22Rv1 (cell line): ENCODE data around the gene BRI3BP.

Experiments used
- H3K27ac ChIP-seq: fragments of 450-650 bp; 2 replicates; pipeline ENCODE4 v1.5.1; 2017
- CTCF ChIP-seq: fragments of 450-650 bp; IDR thresholded peaks from 2 replicates; pipeline ENCODE4 v1.5.1; 2017; ENCODE audit warnings: mild to moderate bottlenecking
- ZFX ChIP-seq: fragments of 450-650 bp; IDR thresholded peaks from 2 replicates; pipeline ENCODE4 v1.6.1; 2017; ENCODE audit warnings: antibody characterized with exemption, borderline replicate concordance

The BRI3BP gene

GRCh38 chr12:125014526-125014925 is 21.1 kb downstream of the BRI3BP start:
- H3K27ac ChIP-seq, result no peak overlapping the region
- TF ChIP-seq ZFX (no peak), CTCF (no peak)

- no peak for TF ChIP-seq ZFX
- no peak for TF ChIP-seq CTCF
- no peak overlapping the region for H3K27ac ChIP-seq
Measured at GRCh38 chr12:125015680-125016310, 22.4 kb downstream of the BRI3BP start.

- H3K27ac ChIP-seq, result no peak overlapping the region
- TF ChIP-seq CTCF, result no peak
- no peak for TF ChIP-seq ZFX
Measured at GRCh38 chr12:125017801-125018200, 24.4 kb downstream of the BRI3BP start.

GRCh38 chr12:125018356-125018755 is 24.9 kb downstream of the BRI3BP start:
- no peak overlapping the region for H3K27ac ChIP-seq
- TF ChIP-seq ZFX (no peak), CTCF (no peak)

GRCh38 chr12:125021096-125021495 is 27.7 kb downstream of the BRI3BP start:
- TF ChIP-seq ZFX, result no peak
- TF ChIP-seq CTCF, result no peak
- no peak overlapping the region for H3K27ac ChIP-seq

- H3K27ac ChIP-seq, result no peak overlapping the region
Measured at GRCh38 chr12:125021771-125022170, 28.3 kb downstream of the BRI3BP start.

More at GRCh38 chr12:125021771-125022170, 28.3 kb downstream of the BRI3BP start:
- TF ChIP-seq CTCF (no peak), ZFX (no peak)
